AG10803 (cell line): ENCODE measurements around the gene RRP36.
"Not testable (repeated sequence)": the region's sequence is repeated elsewhere in the genome, so short reads cannot be mapped to it uniquely, and the experiment has no call there.

Source experiments
- DNase-seq: peaks from one replicate; pipeline ENCODE4 v3.0.0; 2010; ENCODE audit warnings: low read depth
- H3K4me3 ChIP-seq: 2 replicates; pipeline ENCODE4 v1.5.1; 2011; ENCODE audit warnings: mild to moderate bottlenecking, low read length, control low read depth
- TF ChIP-seq, protein P1 (sequence below): conservative IDR thresholded peaks from 2 replicates; pipeline ENCODE4 v1.5.1; 2011; ENCODE audit warnings: mild to moderate bottlenecking, low read length, control low read depth, inconsistent platforms

The RRP36 gene

GRCh38 chr6:43037706-43038105 lies 16.3 kb downstream of the RRP36 start:
- DNase-seq, result no peak
- TF ChIP-seq, protein P1, sequence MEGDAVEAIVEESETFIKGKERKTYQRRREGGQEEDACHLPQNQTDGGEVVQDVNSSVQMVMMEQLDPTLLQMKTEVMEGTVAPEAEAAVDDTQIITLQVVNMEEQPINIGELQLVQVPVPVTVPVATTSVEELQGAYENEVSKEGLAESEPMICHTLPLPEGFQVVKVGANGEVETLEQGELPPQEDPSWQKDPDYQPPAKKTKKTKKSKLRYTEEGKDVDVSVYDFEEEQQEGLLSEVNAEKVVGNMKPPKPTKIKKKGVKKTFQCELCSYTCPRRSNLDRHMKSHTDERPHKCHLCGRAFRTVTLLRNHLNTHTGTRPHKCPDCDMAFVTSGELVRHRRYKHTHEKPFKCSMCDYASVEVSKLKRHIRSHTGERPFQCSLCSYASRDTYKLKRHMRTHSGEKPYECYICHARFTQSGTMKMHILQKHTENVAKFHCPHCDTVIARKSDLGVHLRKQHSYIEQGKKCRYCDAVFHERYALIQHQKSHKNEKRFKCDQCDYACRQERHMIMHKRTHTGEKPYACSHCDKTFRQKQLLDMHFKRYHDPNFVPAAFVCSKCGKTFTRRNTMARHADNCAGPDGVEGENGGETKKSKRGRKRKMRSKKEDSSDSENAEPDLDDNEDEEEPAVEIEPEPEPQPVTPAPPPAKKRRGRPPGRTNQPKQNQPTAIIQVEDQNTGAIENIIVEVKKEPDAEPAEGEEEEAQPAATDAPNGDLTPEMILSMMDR, result no peak
- H3K4me3 ChIP-seq, result no peak overlapping the region

GRCh38 chr6:43038727-43039126 lies 17.3 kb downstream of the RRP36 start:
- TF ChIP-seq, protein P1, result no peak
- H3K4me3 ChIP-seq, result no peak overlapping the region

DNA sequence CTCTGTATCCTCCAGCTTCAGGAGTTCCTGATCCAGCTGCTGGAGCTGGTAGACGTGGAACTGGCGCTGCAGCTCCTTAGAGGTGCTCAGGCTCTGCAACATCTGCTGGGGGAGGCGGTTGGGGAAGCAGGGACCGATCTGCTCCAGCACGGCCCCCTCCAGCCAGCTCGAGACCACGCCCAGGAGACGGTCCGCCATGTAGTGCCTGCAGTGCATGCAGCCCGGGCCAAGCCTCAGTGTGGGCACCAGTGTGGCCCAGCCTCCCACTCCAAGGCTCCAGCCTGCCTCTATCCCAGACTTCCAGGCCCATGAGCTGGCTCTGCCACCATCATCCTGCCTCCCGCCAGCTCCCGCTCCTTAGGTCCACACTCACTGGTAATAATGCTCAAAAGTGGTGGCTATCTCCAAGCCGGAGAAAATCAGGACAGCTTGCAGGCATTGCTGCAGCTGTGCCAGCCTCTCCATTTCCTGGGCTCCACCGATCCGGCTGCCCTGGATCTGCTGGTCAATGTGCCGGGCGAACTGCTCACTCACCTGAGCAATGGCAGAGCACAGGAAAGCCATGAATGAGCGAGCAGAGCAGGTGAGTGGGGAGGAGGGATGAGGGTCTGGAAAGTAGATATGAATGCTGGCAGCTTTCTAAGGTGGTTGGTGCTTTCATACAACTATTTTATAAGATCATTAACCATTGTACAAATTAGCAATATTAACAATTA lies 19.3 kb downstream of the RRP36 start:
- no peak for DNase-seq
- TF ChIP-seq, protein P1, result no peak
- no peak overlapping the region for H3K4me3 ChIP-seq

More at GRCh38 chr6:43038727-43039126, 17.3 kb downstream of the RRP36 start:
- DNase-seq, result no peak

DNA sequence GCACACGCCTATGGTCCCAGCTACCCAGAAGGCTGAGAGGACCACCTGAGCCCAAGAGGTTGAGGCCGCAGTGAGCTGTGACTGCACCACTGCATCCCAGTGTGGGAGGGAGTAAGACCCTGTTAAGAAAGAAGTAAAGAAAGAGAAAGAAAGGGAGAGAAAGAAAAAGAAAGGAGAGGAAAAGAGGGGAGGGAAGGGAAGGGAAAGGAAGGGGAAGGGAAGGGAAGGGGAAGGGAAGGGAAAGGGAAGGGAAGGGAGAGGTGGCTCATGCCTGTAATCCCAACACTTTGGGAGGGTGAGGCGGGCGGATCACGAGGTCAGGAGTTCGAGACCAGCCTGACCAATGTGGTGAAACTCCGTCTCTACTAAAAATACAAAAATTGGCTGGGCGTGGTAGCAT lies 20.1 kb downstream of the RRP36 start:
- H3K4me3 ChIP-seq, DNase-seq: not testable (repeated sequence)

- H3K4me3 ChIP-seq, result no peak overlapping the region
- no peak for DNase-seq
- TF ChIP-seq, protein P1, result no peak
Observed at GRCh38 chr6:43043310-43043709, 21.9 kb downstream of the RRP36 start.

GRCh38 chr6:43045371-43045930 lies 24.0 kb downstream of the RRP36 start:
- TF ChIP-seq, protein P1, result no peak
- no peak overlapping the region for H3K4me3 ChIP-seq
- no peak for DNase-seq

GRCh38 chr6:43047998-43048397 lies 26.6 kb downstream of the RRP36 start:
- H3K4me3 ChIP-seq, result no peak overlapping the region
- DNase-seq, result no peak
- TF ChIP-seq, protein P1, result no peak
